HG03060 (cell line): Measurements from ENCODE around the gene RTN4IP1.
"Not testable (repeated sequence)": the region's sequence is repeated elsewhere in the genome, so short reads cannot be mapped to it uniquely, and the experiment has no call there.

Experiments used
- ATAC-seq: cut with Tn5 transposase; IDR thresholded peaks from one replicate; pipeline ENCODE4 v1.9.1; 2021; ENCODE audit warnings: low read depth, moderate number of reproducible peaks; ENCODE audit not compliant: unreplicated experiment

Gene RTN4IP1

DNA sequence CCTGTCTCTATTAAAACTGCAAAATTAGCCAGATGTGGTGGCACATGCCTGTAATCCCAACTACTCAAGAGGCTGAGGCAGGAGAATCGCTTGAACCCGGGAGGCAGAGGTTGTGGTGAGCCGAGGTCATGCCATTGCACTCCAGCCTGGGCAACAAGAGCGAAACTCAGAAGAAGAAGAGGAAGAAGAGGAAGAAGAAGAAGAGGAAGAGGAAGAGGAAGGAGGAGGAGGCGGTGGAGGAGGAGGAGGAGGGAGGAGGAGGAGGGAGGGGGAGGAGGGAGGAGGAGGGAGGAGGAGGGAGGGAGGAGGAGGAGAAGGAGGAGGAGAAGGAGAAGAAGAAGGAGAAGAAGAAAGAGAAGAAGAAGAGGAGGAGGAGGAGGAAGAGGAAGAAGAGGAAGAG is 40.4 kb downstream of the RTN4IP1 start:
- ATAC-seq: not testable (repeated sequence)

DNA sequence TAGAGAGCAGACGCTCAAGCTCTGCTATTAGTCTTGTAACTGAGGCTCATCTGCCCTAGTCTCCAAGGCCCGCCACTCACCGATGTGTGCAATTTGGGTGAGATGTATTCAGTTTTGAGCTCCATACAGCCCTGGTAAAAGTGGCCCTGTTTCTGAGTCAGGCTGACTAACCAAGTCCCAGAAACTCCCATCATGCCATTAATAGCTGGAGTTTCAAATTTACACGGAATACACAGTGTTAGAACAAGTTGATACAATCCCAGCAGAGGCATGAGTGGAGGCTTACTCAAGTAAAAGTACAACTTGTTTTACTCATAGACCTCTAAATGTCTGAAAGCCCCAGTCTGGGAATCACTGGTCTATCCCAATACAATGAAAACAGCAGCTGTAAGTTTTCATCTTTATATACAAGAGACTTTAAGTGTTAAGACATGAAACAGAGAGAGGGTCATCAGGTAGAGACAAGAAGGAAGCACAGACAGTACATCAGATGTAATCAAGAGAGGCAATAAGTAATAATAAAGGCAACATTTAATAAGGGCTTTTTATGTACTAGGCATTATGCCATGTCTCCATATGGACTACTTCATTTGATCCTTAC is 42.4 kb downstream of the RTN4IP1 start:
- ATAC-seq: no peak

DNA sequence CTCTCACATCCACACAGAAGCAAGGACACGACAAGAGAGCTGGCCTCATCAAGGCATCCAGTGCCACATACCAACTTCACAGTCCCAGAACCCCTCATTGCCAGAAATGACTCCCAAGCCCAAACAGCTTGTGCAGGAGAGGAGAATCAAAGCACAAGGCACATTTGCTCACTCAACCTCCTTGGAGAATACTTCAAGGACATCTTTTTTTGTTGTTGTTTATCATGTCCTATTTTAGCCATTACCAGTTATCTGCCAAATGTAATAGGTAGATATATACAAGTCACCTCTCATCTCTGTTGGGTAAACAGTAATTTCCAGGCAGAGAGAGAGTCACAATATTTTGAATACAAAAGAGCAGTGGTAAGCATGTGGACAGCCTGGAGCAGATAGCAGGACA is 47.8 kb downstream of the RTN4IP1 start:
- no peak for ATAC-seq

DNA sequence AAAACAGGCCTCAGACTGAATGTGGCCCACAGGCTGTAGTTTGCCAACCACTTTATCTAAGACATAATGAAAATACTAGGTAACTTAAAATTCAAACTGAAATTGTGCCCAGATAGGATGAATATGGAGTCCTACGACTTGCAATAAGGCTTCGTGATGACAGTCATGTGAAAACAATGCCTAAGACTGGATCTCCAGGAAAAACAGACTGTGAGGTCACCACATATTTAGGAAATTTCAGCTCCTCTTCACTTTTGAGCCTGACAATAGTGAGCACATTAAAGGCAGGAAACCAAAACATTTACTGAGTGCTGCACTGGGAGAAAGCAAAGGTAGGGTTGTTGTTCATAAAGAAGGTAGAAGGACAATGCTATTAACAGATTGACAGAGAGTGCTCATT is 50.0 kb downstream of the RTN4IP1 start:
- ATAC-seq: no peak

DNA sequence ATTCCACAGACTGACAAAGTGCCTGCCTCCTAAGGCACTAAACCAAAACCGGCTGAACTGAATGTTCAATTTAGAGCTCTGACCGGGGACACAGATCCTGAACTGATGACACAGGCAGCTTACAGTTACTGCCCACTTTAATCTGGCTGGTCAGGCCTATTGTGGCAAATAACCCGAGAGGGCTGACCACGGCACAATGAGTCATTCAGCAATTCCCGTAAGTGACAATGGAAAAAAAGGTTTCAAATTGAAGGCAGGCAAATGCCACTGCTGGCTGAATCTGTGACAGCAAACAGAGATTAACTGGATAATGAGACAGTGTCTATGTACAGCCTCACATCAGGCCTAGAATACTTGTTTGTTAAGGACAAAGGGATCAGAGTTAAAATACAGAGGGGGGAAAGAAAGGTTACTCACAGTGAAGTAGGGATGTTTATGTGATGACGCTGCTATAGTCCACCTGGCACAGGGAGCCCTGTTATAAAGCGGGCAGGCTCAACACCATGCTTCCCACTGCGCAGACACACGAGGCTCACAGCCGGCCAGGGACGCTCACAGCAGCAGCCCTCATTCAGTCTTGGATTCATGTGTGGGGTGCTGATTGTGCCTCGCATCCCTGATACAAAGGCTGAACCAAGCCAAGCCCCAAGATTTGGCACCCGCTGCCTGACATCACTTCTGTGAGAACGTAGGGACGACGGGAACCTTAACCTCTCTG is 54.4 kb downstream of the RTN4IP1 start:
- ATAC-seq: no peak

DNA sequence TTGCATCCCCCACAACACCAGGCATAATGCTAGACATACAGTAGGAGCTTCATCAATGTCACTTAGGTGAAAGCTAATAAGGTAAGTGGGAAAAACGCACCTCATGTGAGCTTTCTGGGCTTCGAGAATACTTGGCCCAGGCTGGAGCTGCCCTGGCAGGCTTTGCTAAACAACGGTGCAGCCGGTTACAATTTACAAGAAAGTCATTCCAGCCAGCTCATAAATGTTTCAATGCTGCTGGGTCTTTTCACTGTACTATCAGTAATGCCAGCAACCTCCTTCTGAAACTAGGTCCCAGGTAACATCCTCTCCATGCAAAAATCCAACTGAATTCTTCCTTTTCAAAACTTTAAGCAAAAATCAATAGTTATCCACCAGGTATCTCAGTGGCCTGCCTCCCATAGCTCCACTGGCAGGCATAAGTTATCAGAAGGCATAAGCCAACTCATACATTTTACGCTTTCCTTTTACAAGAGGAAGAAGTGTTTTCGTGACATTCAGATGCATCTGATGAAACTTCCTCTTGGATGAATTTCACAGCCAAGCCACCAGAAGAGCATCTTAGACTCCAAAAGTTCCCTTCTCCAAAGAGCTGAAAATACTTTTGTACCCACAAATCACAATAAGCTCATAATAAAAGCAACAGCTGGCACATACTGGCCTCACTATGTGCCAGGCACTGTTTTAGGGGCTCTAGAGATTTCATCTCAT is 56.3 kb downstream of the RTN4IP1 start:
- no peak for ATAC-seq

DNA sequence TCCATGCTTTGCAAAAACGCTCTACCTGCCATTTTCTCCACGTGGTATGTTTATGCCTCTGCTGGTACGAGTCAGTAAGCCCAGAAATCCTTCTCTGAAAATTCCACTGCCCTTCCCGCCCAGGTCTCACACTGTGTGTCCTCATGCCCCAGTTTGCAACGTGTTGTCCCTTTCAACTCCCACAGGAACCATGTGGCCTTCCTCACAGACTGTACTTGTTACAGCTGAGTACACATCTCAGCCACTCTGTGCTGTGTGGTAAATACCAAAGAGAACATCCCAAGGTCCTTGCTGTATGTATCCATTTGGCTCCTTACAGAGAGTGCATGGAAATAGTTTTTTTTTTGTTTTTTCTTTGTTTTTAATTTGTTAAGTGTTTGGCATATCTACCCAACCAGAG is 56.9 kb downstream of the RTN4IP1 start:
- no peak for ATAC-seq

DNA sequence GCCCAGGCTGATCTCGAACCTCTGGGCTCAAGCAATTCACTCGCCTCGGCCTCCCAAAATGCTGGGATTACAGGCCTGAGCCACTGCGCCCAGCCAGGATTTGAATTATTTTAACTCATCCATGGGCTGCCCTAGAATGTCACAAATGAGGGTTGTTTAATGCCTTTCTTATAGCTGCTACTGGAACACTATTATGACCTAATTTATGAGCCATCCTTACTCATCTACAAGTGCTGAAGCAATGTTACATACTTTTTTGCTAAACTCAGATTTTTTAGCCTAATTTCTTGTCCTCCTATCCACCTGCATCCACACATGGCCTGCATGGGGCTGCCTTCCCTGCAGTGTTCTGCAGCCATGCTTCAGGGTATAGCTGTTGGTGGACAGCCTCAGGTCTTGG is 59.9 kb downstream of the RTN4IP1 start:
- no peak for ATAC-seq

DNA sequence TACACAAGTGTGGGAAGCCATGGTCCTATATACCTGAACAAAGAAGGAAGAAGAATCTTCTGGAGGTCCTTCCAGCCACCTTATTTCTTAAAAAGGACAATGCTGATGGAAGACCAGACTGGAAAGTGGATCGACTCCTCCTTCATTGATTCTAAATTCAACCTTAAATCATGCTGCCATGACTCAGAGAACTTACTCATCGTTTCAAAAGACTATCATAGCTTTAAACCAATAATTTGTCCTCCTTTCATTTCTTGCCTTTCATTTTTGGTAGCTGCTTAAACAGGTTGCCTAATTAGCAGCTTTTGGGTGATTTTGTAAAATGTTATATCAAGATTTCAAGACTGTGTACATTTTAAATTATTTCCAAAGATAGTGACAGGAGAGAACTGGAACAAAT is 60.8 kb downstream of the RTN4IP1 start:
- no peak for ATAC-seq

DNA sequence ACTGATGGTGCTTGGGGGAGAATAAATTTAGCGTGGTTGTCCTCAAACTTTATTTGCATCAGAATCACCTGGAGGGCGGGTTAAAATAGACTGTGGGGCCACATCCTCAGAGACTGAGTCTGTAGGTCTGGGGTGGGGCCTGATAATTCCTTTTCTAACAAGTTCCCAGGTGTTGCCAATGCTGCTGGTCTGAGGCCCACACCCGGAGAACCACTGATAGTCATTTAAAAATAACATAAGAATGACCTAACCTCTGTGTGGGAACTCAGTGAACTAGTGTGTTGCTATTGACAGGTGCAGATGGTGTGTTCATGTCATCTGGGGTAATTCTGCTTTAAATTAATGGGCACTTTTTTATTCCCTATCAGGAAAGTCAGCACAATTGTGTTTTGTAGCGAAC is 64.8 kb downstream of the RTN4IP1 start:
- ATAC-seq: no peak

DNA sequence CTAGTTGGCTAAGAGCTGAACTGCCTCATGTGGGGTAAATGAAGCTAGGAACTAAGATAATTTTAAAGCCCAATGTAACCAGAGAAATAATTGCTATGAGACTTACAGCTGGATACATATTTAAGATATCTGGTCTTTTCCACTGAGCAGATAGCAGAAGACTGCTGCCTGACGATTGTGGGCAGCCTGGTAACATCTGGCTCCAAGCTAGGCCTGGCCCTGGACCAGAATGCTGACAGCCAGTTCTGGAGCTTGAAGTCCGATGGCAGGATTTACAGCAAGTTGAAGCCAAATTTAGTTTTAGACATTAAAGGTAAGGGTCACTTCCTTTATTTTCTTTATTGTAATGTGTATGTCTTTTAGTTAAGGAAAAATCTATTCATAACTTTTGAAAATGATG is 65.7 kb downstream of the RTN4IP1 start:
- ATAC-seq: no peak

DNA sequence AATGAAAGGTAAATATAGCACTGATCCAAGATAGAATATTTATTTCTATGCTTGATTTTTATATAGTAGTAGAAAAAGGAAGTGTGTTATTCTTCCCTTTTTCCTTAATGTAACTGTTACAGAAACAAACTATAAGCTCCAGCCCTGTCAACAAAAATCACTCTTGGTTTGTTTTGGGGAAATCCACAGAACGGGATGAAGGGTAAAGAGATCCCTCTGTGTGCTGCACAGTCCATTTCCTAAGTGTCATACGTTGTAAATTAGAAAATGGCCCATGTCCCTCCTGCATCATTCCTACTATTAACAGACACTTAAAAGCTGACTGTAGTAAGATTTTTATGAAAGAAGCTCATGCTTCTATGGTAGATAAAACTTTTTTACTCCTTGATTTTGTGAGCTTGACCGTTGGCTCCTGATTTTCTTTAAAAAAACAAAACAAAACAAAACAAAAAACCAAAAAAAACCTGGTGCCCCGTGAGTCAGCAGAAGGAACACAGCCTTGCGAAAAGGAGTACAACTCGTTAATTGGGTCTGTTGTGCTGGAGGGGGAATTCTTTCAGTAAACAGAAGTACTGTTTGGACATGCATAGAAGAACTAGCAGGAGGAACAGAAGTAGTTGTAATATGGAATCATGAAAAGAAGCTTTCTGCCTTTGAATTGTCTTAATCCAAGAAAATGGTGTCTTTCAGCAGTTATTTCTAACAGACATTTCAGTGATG is 67.5 kb downstream of the RTN4IP1 start:
- no peak for ATAC-seq

DNA sequence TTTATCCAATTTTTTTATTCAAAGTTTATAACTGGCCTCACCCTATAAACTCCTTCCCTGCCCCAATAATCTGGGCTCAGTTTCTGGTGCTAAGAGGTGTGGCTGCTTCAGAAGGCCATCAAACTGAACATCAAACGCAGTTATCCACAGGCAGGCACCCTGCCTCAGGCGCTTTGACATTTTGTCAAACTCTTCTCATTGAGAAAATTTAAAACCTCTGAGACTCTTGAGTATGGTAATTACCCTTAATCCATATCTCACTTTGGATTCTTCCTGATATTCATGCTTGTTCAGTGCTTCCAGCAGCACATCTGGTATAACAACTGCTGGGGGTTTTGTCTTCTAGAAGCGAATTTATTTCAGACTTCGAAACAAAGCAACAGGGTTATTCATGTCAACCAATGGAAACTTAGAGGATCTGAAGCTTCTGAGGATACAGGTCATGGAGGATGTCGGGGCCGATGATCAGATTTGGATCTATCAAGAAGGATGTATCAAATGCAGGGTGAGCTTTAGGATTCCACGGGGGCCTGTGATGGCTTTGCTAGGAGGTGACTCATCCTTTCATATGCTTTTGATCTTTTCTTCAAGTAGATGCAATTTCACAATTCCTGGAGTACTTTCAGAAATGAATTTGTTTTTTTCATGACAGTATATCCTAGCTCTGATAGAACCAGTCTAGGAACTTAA is 68.2 kb downstream of the RTN4IP1 start:
- ATAC-seq: no peak

DNA sequence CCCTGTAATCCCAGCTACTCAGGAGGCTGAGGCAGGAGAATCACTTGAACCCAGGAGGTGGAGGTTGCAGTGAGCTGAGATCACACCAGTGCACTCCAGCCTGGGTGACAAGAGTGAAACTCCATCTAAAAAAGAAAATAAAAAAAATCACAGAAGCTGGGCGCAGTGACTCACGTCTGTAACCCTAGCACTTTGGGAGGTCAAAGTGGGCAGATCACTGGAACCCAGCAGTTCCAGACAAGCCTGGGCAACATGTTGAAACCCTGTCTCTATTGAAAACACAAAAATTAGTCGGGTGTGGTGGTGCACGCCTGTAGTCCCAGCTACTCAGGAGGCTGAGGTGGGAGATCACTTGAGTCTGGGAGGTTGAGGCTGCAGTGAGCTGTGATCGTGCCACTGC is 69.6 kb downstream of the RTN4IP1 start:
- not testable (repeated sequence) for ATAC-seq

DNA sequence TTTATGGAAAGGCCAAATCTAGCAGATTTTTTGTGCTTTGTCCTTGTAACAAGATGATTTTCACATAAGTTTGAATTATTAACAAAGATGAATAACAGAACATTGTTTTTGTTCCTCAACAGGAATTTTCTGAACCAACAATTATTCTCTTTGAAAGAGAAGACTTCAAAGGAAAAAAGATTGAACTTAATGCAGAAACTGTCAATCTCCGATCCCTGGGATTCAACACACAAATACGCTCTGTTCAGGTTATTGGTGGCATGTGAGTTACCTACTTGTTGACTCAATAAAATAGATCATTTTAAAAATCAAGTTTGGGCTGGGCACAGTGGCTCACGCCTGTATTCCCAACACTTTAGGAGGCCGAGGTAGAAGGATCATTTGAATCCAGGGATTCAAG is 70.9 kb downstream of the RTN4IP1 start:
- ATAC-seq: no peak

DNA sequence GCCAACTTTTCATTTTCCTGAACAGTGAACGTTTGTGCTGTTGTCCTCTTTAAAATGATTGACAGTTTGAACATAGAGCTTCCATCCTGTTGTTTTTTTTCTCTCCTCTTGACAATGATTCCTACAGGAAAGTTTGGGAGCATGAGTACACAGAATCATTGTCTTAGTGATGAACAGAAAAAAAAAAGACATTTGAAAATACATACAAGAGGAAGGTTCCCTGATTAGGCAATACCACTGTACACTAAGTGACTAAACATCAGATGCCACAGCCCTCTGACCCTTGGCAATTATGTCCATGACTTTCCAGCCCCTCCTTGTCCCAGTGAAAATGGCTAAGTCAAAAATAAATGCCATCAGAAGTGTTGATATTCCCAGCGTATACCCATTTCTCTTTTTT is 71.5 kb downstream of the RTN4IP1 start:
- no peak for ATAC-seq

DNA sequence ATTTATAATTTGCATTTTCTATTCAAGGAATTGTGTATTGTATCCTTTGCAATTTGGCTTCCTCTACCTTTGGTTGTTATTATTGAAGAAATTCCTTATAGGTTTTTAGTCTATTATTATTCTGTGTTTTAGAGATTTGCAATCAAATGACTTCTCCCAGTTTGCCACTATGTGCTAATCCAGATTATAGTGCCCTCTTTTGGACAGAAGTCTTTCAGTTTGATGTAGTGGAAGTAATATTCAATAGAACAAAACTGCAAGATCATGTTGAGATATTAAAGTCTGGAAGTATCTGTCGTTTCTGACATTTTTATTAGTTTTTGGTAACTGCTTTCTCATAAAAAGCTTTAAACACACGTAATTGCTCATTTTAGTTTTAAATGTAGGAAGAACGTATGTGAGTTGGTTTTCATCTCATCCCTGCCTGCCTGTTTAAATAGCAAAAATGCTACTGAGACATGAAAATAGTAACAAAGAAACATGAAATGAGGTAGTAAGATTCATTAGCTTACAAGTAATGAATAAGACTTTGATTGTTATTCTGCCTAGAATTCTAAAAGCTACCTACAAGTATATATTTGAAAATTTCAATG is 72.8 kb downstream of the RTN4IP1 start:
- ATAC-seq: no peak

DNA sequence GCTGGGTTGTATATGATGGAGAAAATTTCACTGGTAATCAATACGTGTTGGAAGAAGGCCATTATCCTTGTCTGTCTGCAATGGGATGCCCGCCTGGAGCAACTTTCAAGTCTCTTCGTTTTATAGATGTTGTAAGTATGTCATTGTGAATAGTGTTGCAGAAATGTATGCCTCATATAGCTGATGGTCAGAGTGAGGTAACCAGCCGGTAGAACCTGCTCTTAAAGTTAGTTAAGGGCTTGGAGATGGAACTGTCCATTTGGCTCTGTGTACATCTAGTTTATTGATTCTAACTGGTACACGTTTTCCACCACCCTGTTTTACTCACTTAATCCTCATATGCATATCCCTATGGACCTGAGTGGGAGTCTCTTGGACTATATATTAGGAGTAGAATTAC is 73.5 kb downstream of the RTN4IP1 start:
- ATAC-seq: no peak

DNA sequence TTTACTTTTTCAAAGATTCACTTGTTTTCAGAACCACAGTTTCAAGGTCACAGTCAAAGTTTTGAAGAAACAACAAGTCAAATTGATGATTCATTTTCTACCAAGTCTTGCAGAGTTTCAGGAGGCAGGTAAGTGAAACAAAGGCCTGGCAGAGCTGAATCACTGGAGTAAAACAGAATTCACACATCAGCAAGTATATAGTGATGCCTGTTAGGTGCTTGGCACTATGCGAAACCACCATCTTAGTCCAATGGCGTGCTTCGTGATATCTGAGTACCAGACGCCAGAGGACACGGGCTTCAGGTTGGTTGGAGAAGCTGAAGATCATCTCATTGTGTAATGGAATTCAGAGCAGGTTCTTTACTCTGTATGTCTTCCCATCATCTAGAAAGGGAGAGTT is 75.9 kb downstream of the RTN4IP1 start:
- ATAC-seq: no peak

DNA sequence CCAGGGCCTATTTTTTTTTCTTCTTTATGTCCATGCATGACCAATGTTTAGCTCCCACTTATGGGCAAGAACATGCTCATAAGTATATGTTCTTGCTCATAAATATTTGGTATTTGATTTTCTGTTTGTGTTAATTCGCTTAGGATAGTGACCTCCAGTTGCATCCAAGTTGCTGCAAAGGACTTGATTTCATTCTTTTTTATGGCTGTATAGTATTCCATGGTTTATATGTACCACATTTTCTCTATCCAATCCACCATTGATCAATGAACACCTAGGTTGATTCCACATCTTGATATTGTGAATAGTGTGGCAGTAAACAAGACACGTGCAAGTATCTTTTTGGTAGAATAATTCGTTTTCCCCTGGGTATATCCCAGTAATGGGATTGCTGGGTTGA is 78.1 kb downstream of the RTN4IP1 start:
- ATAC-seq: no peak
